Epithelial cell of proximal tubule (primary cell): ENCODE measurements around the gene AK2. TPM values are rescaled to one million over a fixed set of nuclear protein-coding genes. Genes with fewer than 3 reads are reported as not detected.

Experiments used
- DNase-seq: peaks from one replicate; pipeline ENCODE4 v3.0.0-alpha.2; 2011; ENCODE audit warnings: low read depth
- H3K4me3 ChIP-seq: 2 replicates; pipeline ENCODE4 v1.5.1; 2011; ENCODE audit warnings: low read depth, mild to moderate bottlenecking, low read length
- CTCF ChIP-seq: conservative IDR thresholded peaks from 2 replicates; pipeline ENCODE4 v1.5.1; 2012; ENCODE audit warnings: low read depth, mild to moderate bottlenecking, low read length
- total RNA-seq: library from RNA; depleted of rRNA; stranded (reverse); fragments of >200 nt; gene quantifications from 2 replicates; pipeline ENCODE4 v1.2.3, GENCODE V29; 2015

The AK2 gene
- total RNA-seq, 1 donor from 2014 or later: 276 TPM

DNA sequence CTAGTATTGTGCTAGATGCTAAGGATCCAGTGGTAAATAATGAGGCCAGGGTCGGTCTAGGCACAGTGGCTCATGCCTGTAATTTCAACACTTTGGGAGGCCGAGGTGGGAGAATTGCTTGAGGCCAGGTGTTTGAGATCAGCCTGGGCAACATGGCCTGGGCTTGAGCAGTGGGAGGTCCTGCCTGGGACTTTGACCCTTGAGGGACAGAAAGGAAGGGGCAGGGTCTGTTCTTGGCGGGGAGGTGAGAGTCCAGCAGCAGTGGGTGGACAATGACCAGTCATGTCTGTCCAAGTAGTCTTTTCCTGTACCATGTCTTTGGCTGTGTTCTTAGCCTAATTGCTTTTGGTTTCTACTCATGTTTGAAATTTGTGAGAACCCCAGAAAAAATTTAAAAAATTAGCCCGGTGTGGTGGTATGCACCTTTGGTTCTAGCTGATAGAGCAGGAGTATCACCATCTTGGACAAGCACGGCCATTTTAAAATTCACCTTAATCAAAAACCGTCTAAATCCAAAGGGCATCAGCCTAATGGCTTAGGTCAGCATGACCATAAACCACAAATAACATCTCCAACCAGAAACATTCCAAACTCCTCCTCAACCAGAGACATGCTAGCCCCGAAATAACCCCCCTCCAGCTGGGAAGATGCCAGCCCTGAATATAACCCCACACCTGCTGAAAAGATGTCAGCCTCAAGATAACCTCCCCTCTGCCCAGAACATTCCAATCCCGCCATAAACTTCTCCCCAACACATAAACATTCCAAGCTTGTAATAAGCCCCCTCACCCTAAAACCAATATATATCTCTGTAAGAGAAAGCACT, 6.8 kb upstream of the AK2 start:
- DNase-seq: no peak

GRCh38 chr1:33042831-33043230, 6.1 kb upstream of the AK2 start:
- DNase-seq: no peak
- H3K4me3 ChIP-seq: no peak overlapping the region
- no peak for TF ChIP-seq CTCF

More for the DNA sequence above, 6.8 kb upstream of the AK2 start:
- TF ChIP-seq CTCF: no peak
- no peak overlapping the region for H3K4me3 ChIP-seq

DNA sequence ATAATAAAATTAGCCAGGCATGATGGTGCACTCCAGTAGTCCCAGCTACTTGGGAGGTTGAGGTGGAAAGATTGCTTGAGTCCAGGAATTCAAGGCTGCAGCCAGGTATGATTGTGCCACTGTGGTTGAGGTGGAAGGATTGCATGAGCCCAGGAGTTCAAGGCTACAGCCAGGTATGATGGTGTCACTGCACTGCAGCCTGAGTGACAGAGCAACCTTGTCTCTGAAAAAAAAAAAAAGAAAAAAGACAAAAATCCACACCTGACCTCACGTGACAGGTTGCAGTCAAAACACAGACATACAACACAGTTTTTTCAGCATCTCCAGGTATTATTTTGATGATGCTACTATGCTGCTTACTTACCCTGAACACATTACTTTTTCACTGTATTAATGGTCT, 4.3 kb upstream of the AK2 start:
- no peak overlapping the region for H3K4me3 ChIP-seq
- no peak for TF ChIP-seq CTCF
- DNase-seq: no peak

GRCh38 chr1:33039840-33040239, 3.2 kb upstream of the AK2 start:
- TF ChIP-seq CTCF: no peak
- DNase-seq: no peak
- H3K4me3 ChIP-seq: no peak overlapping the region

DNA sequence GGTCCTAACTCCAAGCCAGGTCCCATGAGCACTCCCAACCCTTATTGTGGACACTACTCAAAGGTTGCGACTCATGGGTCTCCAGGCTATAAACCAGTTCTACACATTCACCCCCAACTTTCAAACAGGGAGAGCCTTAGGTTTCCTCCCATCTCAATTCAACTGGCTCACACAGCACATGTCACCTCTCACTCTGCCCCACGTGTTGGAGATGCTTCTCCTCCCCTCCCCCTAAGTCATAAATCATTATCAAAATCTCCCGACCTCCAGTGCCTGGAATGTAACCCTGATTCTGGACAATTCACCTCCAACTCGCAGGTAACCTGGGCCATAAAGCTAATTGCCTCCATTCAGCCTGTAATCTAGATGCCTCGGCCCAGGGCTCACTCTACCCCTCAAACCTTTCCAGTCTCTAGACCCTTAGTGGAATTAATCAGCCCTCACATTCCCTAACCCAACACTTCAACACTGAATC, 595 bp downstream of the AK2 start:
- TF ChIP-seq CTCF: no peak
- H3K4me3 ChIP-seq: peak overlapping the region; percentile 98
- DNase-seq: no peak

DNA sequence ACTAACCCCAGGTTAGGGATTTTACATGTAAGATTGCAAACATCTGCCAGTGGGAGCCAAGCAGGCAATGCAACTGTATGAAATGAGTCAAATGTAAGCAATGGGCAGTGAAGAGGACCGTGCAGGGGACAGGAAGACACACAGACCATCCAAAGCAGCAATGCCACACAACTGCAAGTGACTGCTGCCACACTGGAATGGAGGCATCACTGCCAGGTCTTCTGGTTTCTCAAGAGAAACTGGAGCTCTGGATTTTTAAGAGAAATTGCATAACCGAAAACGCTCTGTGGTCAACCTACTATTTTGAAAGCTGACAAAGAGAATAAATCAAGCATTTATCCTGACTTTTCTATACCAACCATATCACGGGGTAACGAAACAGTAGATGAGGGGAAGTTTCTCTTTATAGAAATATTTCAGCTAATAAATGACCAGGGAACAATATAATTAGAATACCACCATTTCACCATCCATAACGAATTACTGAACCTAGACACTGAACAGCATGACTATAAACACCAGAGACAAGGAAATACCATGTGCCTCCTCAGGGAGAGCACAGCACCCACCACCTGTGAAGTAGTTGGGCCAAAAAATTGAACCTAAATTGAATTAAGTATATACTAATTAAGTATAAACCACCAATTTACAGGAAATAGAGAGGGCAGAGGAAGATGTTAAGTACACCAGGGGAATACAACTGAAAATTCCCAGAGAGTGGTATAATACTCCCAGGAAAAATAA, 4.4 kb downstream of the AK2 start:
- no peak for TF ChIP-seq CTCF
- no peak overlapping the region for H3K4me3 ChIP-seq
- no peak for DNase-seq
